Left ventricle myocardium inferior (tissue), 1 donor: Measurements from ENCODE around the gene NEMP2. TPM values are rescaled to one million over a fixed set of nuclear protein-coding genes. Genes with fewer than 3 reads are reported as not detected.

ENCODE experiments used
- DNase-seq: peaks from one replicate; pipeline ENCODE4 v3.0.0-alpha.2; 2020
- H3K27ac ChIP-seq: fragments of 200-600 bp; replicated peaks from 2 replicates; pipeline ENCODE4 v1.8.0; 2021
- H3K27me3 ChIP-seq: fragments of 200-600 bp; 2 replicates; pipeline ENCODE4 v1.8.0; 2021; ENCODE audit warnings: low read depth
- H3K36me3 ChIP-seq: fragments of 200-600 bp; 2 replicates; pipeline ENCODE4 v1.8.0; 2021
- H3K4me1 ChIP-seq: fragments of 200-600 bp; 2 replicates; pipeline ENCODE4 v1.8.0; 2021
- H3K4me3 ChIP-seq: fragments of 200-600 bp; 2 replicates; pipeline ENCODE4 v1.8.0; 2021; ENCODE audit warnings: mild to moderate bottlenecking, moderate library complexity
- H3K9me3 ChIP-seq: fragments of 200-600 bp; replicated peaks from 2 replicates; pipeline ENCODE4 v1.8.0; 2021
- intact Hi-C: fragments of 100-400 bp; cut with micrococcal nuclease; formaldehyde crosslinking; loops from one replicate; pipeline ENCODE4 v1.11.0; 2022
- total RNA-seq: library from RNA; stranded (reverse); fragmentation: NEBNext Ultra II Directional; extraction: Animal tissue kit (Norgen Biotek cat#: 25700); gene quantifications from one replicate; pipeline ENCODE4 v1.2.1, GENCODE V29; 2021
- TF ChIP-seq, protein P1 (sequence below): fragments of 200-600 bp; IDR thresholded peaks from 2 replicates; pipeline ENCODE4 v1.8.0; 2021; ENCODE audit warnings: antibody characterized with exemption, mild to moderate bottlenecking, borderline replicate concordance
- donor health status: DM: no; HTN: yes; CAD: no; lungs with severe emphysema.

Gene NEMP2
- total RNA-seq, 1 donor from 2014 or later, result 1.5 TPM

DNA sequence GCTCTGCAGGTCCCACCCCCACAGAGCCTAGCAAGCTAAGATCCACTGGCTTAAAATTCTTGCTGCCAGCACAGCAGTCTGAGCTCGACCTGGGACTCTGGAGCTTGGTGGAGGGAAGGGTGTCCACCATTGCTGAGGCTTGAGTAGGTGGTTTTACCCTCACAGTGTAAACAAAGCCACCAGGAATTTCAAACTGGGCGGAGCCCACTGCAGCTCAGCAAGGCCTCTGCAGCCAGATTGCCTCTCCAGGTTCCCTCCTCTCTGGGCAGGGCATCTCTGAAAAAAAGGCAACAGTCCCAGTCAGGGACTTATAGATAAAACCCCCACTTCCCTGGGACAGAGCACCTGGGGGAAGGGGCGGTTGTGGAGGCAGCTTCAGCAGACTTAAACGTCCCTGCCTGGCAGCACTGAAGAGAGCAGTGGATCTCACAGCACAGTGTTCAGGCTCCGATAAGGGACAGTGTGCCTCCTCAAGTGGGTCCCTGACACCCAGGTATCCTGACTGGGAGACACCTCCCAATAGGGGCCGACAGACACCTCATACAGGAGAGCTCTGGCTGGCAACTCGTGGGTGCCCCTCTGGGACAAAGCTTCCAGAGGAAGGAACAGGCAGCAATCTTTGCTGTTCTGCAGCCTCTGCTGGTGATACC is 20.0 kb upstream of the NEMP2 start:
- TF ChIP-seq, protein P1, sequence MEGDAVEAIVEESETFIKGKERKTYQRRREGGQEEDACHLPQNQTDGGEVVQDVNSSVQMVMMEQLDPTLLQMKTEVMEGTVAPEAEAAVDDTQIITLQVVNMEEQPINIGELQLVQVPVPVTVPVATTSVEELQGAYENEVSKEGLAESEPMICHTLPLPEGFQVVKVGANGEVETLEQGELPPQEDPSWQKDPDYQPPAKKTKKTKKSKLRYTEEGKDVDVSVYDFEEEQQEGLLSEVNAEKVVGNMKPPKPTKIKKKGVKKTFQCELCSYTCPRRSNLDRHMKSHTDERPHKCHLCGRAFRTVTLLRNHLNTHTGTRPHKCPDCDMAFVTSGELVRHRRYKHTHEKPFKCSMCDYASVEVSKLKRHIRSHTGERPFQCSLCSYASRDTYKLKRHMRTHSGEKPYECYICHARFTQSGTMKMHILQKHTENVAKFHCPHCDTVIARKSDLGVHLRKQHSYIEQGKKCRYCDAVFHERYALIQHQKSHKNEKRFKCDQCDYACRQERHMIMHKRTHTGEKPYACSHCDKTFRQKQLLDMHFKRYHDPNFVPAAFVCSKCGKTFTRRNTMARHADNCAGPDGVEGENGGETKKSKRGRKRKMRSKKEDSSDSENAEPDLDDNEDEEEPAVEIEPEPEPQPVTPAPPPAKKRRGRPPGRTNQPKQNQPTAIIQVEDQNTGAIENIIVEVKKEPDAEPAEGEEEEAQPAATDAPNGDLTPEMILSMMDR, result no peak
- H3K27me3 ChIP-seq, result no peaks in the 10 kb centered on the region
- H3K4me3 ChIP-seq, result no peak overlapping the region
- no peaks in the 10 kb centered on the region for H3K9me3 ChIP-seq
- H3K36me3 ChIP-seq, result no peaks in the 10 kb centered on the region
- DNase-seq, result no peak
- intact Hi-C loops, result no loop called here
- H3K4me1 ChIP-seq, result peaks cover 8% of the 10 kb centered on the region
- no peak overlapping the region for H3K27ac ChIP-seq

DNA sequence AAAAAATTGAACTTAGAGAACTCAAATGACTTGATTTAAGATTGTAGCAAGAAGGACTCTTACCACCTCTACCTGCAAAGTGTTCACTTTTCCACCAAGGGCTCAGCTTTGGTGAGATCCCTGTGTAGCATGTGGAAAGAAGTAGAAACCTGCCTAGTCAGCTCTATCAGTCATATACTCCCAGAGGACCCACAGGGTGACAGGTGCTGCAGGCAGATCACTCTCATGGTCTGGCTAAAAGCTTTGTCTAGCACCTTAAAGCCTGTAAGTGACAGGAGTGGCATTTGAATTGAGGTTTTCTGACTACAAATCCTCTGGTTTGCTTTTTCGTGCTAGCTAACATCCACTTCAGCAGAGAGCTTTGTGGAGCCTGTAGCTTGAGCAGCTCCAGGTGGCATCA is 18.7 kb upstream of the NEMP2 start:
- H3K27me3 ChIP-seq, result no peaks in the 10 kb centered on the region
- H3K27ac ChIP-seq, result no peak overlapping the region
- TF ChIP-seq, protein P1, result no peak
- DNase-seq, result no peak
- no peaks in the 10 kb centered on the region for H3K36me3 ChIP-seq
- H3K4me1 ChIP-seq, result peaks cover 8% of the 10 kb centered on the region
- H3K4me3 ChIP-seq, result no peak overlapping the region
- intact Hi-C loops, result no loop called here
- no peaks in the 10 kb centered on the region for H3K9me3 ChIP-seq

DNA sequence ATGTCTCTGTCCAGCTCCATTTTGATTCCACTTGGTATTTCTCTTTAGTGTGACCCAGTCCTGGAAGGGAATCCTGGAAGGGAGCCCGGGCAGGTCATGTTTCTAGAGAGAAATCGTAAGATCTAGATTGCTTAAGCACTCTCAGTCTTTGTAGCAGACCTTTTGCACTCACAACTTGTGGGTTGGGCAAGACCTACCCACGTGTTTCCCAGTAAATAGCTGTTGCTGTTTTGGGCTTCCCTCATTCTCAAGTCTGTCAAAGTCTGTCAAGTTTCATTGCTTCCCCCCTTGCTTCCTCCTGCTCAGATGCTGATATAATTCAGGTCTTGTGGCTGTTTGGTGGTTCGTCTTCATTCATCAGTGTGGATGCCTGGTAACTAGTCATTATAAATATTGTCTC is 17.4 kb upstream of the NEMP2 start:
- Histone ChIP-seq H3K4me1 (peaks cover 8% of the 10 kb centered on the region), H3K27ac (no peak overlapping the region), H3K36me3 (no peaks in the 10 kb centered on the region), H3K9me3 (no peaks in the 10 kb centered on the region), H3K4me3 (no peak overlapping the region), H3K27me3 (no peaks in the 10 kb centered on the region)
- intact Hi-C loops, result no loop called here
- no peak for DNase-seq
- TF ChIP-seq, protein P1, result no peak

DNA sequence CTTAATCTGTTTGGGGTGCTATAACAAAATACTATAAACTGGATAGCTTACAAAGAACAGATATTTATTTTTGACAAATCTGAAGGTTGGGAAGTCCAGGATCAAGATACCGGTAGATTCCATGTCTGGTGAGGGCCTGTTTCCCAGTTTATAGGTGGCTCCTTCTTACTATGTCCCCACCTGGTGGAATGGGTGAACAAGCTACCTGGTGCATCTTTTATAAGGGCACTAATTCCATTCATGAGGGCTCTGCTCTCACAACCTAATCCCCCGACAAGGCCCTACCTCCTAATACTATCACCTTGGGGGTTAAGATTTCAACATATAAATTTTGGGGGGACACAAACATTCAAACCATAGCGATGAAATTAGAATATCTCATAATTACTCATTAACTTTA is 15.6 kb upstream of the NEMP2 start:
- TF ChIP-seq, protein P1, result no peak
- no peaks in the 10 kb centered on the region for H3K9me3 ChIP-seq
- no peaks in the 10 kb centered on the region for H3K27me3 ChIP-seq
- no peak overlapping the region for H3K4me3 ChIP-seq
- H3K36me3 ChIP-seq, result no peaks in the 10 kb centered on the region
- intact Hi-C loops, result no loop called here
- H3K4me1 ChIP-seq, result peaks cover 8% of the 10 kb centered on the region
- DNase-seq, result no peak
- no peak overlapping the region for H3K27ac ChIP-seq

DNA sequence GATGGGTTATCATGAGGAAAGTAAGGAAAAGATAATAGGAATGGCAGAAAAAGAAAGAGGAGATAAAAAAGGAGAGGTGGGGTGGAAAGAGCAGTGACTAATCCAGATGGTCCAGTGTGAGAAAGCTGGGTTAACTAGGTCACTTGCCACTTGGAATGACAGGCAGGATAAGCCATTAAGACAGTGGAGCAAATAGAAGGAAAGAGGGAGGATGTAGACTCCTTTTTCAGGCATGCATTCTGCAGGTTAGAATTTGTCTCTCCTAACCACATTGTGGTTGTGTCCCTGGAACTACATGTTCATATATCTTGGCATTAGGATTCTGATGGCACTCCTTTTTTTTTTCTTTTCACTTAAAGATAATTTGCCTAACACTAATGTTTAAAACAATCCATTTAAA is 13.4 kb upstream of the NEMP2 start:
- H3K4me1 ChIP-seq, result peaks cover 8% of the 10 kb centered on the region
- no peaks in the 10 kb centered on the region for H3K36me3 ChIP-seq
- intact Hi-C loops, result no loop called here
- H3K27ac ChIP-seq, result no peak overlapping the region
- H3K9me3 ChIP-seq, result no peaks in the 10 kb centered on the region
- DNase-seq, result no peak
- no peak overlapping the region for H3K4me3 ChIP-seq
- H3K27me3 ChIP-seq, result no peaks in the 10 kb centered on the region
- TF ChIP-seq, protein P1, result no peak
